IPS-20b (cell line): ENCODE measurements around the gene CNTLN.
"Not testable (repeated sequence)": the region's sequence is repeated elsewhere in the genome, so short reads cannot be mapped to it uniquely, and the experiment has no call there.

ENCODE experiments used
- H3K27ac ChIP-seq: one replicate; pipeline ENCODE4 v1.5.1; 2013; ENCODE audit warnings: low read length
- H3K27me3 ChIP-seq: 2 replicates; pipeline ENCODE4 v1.6.1; 2013; ENCODE audit warnings: mild to moderate bottlenecking, low read length, inconsistent platforms; ENCODE audit not compliant: insufficient read depth
- H3K36me3 ChIP-seq: 2 replicates; pipeline ENCODE4 v1.6.1; 2013; ENCODE audit warnings: low read depth, mild to moderate bottlenecking, inconsistent platforms, low read length, moderate library complexity; ENCODE audit not compliant: insufficient read depth
- H3K4me1 ChIP-seq: 2 replicates; pipeline ENCODE4 v1.6.1; 2013; ENCODE audit warnings: mild to moderate bottlenecking, control low read depth, inconsistent platforms, low read length, moderate library complexity; ENCODE audit not compliant: insufficient read depth
- H3K4me3 ChIP-seq: 2 replicates; pipeline ENCODE4 v1.5.1; 2013; ENCODE audit warnings: mild to moderate bottlenecking, low read length, inconsistent platforms
- H3K9ac ChIP-seq: 2 replicates; pipeline ENCODE4 v1.6.1; 2013; ENCODE audit warnings: low read depth, mild to moderate bottlenecking, inconsistent platforms, low read length, moderate library complexity
- H3K9me3 ChIP-seq: 2 replicates; pipeline ENCODE4 v1.6.1; 2013; ENCODE audit warnings: mild to moderate bottlenecking, low read depth, low read length, inconsistent platforms; ENCODE audit not compliant: insufficient read depth

Gene CNTLN

DNA sequence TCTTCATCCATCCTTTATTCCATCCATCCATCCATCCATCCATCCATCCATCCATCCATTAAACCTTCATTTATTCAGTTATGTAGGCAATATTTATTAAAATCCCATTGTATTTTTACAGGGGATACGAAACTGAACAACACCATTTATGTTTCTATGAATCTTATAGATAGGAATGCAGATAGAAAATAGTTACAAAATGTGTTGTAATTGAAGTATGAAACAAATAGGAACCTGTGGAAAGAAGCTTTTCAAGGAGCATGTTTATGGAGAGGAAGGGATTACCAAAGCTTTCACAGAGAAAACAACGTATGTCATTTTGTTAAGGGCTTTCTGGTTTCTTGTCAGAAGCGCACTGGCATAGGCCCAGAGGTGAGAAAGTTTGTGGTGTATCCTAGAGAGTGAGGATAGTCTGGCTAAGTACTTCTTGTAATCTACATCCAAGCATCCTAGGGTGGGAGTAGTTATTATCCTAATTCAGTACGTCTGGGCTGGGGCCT, 184.0 kb downstream of the CNTLN start:
- no peak overlapping the region for H3K27ac ChIP-seq
- H3K4me1 ChIP-seq = no peaks in the 10 kb centered on the region
- H3K9me3 ChIP-seq = no peaks in the 10 kb centered on the region
- H3K36me3 ChIP-seq = no peaks in the 10 kb centered on the region
- no peak overlapping the region for H3K9ac ChIP-seq
- H3K27me3 ChIP-seq = no peaks in the 10 kb centered on the region
- H3K4me3 ChIP-seq = no peak overlapping the region

DNA sequence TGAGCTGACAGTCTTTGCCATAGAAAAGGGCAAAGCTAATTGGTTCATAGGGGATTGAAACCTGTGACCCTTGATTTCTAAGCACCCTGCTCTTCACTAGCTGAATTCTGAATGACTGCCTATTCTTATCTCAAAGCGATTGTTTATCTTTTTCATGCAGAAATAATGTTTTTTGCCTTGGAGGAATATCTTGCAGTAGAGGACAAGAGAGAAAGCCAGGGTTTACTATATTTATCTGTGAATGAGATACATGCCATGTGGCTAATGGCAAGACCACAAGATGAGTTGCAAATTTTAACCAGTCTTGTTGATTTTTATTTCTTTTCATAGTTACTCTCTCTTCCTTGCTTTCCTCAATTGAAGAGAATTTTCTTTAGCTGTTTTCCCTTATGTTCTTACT, 185.0 kb downstream of the CNTLN start:
- no peaks in the 10 kb centered on the region for H3K4me1 ChIP-seq
- H3K4me3 ChIP-seq = no peak overlapping the region
- no peaks in the 10 kb centered on the region for H3K9me3 ChIP-seq
- H3K9ac ChIP-seq = no peak overlapping the region
- no peaks in the 10 kb centered on the region for H3K27me3 ChIP-seq
- no peak overlapping the region for H3K27ac ChIP-seq
- no peaks in the 10 kb centered on the region for H3K36me3 ChIP-seq

GRCh38 chr9:17322882-17323864, 188.3 kb downstream of the CNTLN start:
- Histone ChIP-seq H3K27me3 (no peaks in the 10 kb centered on the region), H3K9me3 (no peaks in the 10 kb centered on the region), H3K4me3 (no peak overlapping the region), H3K4me1 (no peaks in the 10 kb centered on the region), H3K9ac (no peak overlapping the region), H3K36me3 (no peaks in the 10 kb centered on the region), H3K27ac (no peak overlapping the region)

DNA sequence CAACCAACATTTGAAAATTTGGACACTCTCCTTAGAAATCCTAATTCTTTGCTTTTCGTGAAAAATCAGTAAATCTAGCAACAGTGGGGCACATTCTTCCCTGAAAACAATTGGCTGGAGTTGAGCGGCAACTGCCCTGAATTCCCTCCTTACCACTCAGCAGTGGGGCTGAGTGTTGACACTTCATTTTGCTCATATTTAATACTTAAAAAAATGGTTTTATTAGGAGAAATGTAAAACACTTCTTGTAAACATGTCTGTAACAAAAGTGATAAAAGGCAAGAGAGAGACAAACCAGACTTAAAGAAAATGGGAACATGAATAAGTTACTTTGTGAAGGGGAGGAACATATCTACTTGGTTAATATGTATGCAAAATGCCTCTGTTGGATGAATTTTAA, 193.5 kb downstream of the CNTLN start:
- Histone ChIP-seq H3K9me3 (no peaks in the 10 kb centered on the region), H3K4me3 (no peak overlapping the region), H3K27me3 (no peaks in the 10 kb centered on the region), H3K27ac (no peak overlapping the region), H3K36me3 (no peaks in the 10 kb centered on the region), H3K9ac (no peak overlapping the region), H3K4me1 (peaks cover 7% of the 10 kb centered on the region; the same call in 1 of the 2 replicates)

DNA sequence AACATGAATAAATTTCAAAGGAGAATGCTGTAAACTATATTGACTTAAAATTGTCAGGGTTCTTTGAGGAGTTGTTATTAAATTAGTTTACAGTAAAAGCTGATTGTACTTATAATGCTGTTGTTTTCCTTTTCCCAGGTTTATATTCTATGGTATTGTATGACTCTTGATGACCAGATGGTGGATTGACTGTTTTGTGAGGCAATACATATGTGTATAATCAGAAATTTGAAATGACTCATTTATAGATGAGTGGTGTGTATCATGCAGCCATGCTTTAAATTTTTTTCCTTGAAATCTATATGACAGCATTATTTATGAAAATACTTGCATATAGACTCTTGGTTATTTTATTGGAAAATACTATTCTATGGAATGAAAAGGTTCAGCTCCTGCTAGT, 195.3 kb downstream of the CNTLN start:
- Histone ChIP-seq H3K36me3 (no peaks in the 10 kb centered on the region), H3K4me1 (peaks cover 7% of the 10 kb centered on the region; the same call in 1 of the 2 replicates), H3K9me3 (no peaks in the 10 kb centered on the region), H3K4me3 (no peak overlapping the region), H3K27ac (no peak overlapping the region), H3K9ac (no peak overlapping the region), H3K27me3 (no peaks in the 10 kb centered on the region)

- no peaks in the 10 kb centered on the region for H3K36me3 ChIP-seq
- peaks cover 7% of the 10 kb centered on the region; the same call in 1 of the 2 replicates for H3K4me1 ChIP-seq
- no peak overlapping the region for H3K4me3 ChIP-seq
- H3K27ac ChIP-seq = no peak overlapping the region
- no peaks in the 10 kb centered on the region for H3K9me3 ChIP-seq
- H3K27me3 ChIP-seq = no peaks in the 10 kb centered on the region
- H3K9ac ChIP-seq = no peak overlapping the region
Observed at GRCh38 chr9:17332115-17332514, 197.3 kb downstream of the CNTLN start.

DNA sequence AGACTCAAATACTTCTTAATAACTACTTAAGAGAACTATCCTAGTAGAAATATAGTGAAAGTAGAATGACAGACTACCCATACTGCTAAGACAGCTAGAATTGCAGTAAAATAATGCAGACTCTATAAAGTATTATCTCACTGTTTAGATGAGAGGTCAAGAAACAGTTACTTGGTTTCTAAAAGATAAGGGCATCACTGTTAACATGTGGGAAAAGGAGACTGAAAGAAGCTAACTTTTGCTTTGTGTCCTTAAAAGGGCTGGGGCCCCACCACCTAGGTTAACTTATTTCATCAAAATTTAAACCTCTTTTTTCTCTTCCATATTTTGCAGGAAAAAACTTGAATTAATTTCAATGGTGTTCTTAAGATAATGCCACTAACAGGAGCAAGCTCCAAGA, 204.3 kb downstream of the CNTLN start:
- Histone ChIP-seq H3K4me1 (no peaks in the 10 kb centered on the region), H3K27me3 (no peaks in the 10 kb centered on the region), H3K9ac (no peak overlapping the region), H3K36me3 (0 out of 2 replicates have a peak, but pooled peaks cover 3% of the 10 kb centered on the region), H3K27ac (no peak overlapping the region), H3K9me3 (no peaks in the 10 kb centered on the region), H3K4me3 (no peak overlapping the region)

GRCh38 chr9:17342696-17343095, 207.9 kb downstream of the CNTLN start:
- H3K27me3 ChIP-seq = no peaks in the 10 kb centered on the region
- H3K36me3 ChIP-seq = 0 out of 2 replicates have a peak, but pooled peaks cover 3% of the 10 kb centered on the region
- H3K27ac ChIP-seq = no peak overlapping the region
- no peak overlapping the region for H3K4me3 ChIP-seq
- H3K9me3 ChIP-seq = no peaks in the 10 kb centered on the region
- H3K9ac ChIP-seq = no peak overlapping the region
- no peaks in the 10 kb centered on the region for H3K4me1 ChIP-seq

- Histone ChIP-seq H3K27ac (no peak overlapping the region), H3K4me1 (no peaks in the 10 kb centered on the region), H3K9ac (no peak overlapping the region), H3K27me3 (no peaks in the 10 kb centered on the region), H3K9me3 (no peaks in the 10 kb centered on the region), H3K36me3 (no peaks in the 10 kb centered on the region), H3K4me3 (no peak overlapping the region)
Observed at GRCh38 chr9:17349831-17350230, 215.0 kb downstream of the CNTLN start.

- H3K4me1 ChIP-seq, H3K27me3 ChIP-seq, H3K9me3 ChIP-seq, H3K27ac ChIP-seq, H3K9ac ChIP-seq, H3K4me3 ChIP-seq, H3K36me3 ChIP-seq: not testable (repeated sequence)
Observed at GRCh38 chr9:17354006-17354405, 219.2 kb downstream of the CNTLN start.

DNA sequence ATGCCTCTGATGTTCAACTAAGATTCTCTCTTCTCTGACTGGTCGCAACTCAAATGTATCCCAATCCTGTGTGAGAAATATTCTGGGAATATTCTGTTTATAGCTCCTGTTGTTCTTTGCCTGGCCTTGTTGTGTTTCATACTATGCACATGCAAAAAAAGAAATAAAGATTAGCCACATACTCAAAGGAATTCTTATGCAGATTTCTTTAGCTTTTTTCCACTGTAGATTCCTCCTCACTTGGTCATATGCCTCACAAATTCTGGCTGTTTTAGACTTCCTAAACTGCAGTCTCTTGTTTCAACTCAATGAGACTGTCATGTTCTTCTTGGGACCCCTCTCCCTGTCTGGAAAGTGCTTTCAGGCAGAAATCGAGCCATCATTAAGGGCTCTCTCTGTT, 226.5 kb downstream of the CNTLN start:
- Histone ChIP-seq H3K27me3 (no peaks in the 10 kb centered on the region), H3K4me3 (no peak overlapping the region), H3K9me3 (no peaks in the 10 kb centered on the region), H3K36me3 (no peaks in the 10 kb centered on the region), H3K27ac (no peak overlapping the region), H3K9ac (no peak overlapping the region), H3K4me1 (peaks cover 8% of the 10 kb centered on the region)

GRCh38 chr9:17367035-17367434, 232.2 kb downstream of the CNTLN start:
- H3K4me1 ChIP-seq = no peaks in the 10 kb centered on the region
- peaks cover 8% of the 10 kb centered on the region for H3K36me3 ChIP-seq
- H3K4me3 ChIP-seq = no peak overlapping the region
- H3K27ac ChIP-seq = no peak overlapping the region
- H3K9ac ChIP-seq = no peak overlapping the region
- no peaks in the 10 kb centered on the region for H3K27me3 ChIP-seq
- no peaks in the 10 kb centered on the region; the same call in none of the 2 replicates for H3K9me3 ChIP-seq
